HG03565 (cell line): Measurements from ENCODE around the gene GUCA1A.
"Not testable (repeated sequence)": the region's sequence is repeated elsewhere in the genome, so short reads cannot be mapped to it uniquely, and the experiment has no call there.

Source experiments
- ATAC-seq: cut with Tn5 transposase; IDR thresholded peaks from one replicate; pipeline ENCODE4 v1.9.1; 2021; ENCODE audit warnings: mild to moderate bottlenecking, moderate library complexity; ENCODE audit not compliant: unreplicated experiment

The GUCA1A gene

DNA sequence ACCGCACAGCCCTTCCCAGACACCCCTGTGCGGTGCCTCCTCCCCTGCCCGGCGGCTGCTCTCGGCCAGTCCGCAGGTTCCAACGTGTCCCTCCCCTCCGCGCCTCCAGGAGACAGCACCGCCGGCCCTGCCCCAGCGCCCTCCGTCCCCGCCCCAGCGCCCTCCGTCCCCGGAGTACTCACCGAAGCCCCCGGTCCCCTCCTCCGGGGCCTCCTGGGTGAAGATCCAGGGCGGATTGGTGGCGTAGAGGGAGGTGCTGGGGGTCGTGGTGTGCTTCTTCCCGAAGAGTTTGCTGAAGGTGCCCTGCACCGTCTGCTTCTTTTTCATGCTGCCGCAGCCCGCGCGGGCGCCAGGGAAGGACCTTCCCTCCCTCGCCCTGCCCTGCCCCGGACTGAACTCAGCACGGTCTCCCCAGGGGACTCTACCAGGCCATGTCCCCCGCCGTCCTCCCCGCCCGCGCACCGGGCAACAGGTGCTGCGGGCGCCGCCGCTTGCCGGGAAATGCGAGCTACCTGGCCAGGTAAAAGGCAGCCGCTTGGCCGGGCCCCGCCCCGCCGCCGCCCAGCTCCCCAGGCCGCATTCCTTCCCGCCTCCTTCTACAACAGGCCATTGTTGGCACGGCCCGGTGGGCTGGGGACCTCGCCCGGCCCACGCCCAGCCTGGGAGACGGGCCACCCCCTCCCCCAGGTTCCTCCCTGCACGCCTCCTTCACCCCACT, 30.9 kb upstream of the GUCA1A start, which contains the start of gene C6orf132:
C6orf132 (minus strand) TSS at position 503 of the 718 bp plus-strand sequence; CDS start at position 327, 176 bp downstream.
- no peak for ATAC-seq

DNA sequence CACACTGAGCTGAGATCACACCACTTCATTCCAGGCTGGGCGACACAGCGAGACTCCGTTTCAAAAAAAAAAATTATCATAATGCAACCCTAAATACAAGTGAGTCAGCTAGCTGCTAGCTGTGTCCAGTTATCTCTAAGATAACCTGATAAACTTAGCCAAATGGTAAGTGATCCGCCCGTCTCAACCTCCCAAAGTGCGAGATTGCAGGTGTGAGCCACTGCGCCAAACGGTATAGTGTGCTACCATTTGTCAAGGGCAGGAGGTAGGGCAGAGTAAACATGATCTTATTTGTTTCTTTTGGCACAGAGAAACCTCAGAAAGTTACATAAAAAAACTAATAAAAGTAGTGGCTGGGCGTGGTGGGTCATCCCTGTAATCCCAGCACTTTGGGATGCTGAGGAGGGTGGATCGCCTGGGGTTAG, 26.0 kb upstream of the GUCA1A start:
- no peak for ATAC-seq

DNA sequence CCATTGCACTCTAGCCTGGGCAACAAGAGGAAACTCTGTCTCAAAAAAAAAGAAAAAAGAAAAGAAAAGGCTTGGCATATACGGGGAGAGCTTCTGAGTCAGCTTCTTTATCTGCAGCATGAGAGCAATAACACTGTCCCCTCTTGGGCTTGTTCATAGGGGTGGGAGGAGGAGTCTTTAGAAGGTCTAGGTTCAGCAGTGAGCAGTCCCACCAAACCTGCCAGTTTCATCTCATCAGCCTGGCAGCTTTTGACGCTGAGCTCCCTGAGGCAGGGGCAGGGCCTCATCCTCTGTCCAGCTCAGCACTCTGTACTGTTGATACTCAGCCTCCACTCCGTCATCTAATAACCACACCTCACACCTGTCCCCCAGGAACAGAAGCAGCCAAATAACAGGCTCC, 25.1 kb upstream of the GUCA1A start:
- no peak for ATAC-seq

DNA sequence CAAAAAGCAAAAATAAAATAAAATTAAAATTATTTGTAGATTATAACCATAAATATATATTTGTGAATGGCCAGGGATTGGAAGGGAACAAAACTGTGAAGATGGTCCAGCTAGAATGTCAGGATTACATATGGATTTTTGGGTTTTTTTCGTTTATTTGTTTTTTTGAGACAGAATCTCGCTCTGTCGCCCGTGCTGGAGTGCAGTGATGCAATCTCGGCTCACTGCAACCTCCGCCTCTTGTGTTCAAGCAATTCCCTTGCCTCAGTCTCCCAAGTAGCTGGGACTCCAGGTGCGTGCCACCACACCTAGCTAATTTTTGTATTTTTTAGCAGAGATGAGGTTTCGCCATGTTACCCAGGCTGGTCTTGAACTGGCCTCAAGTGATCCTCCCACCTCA, 22.9 kb upstream of the GUCA1A start:
- ATAC-seq, result no peak

DNA sequence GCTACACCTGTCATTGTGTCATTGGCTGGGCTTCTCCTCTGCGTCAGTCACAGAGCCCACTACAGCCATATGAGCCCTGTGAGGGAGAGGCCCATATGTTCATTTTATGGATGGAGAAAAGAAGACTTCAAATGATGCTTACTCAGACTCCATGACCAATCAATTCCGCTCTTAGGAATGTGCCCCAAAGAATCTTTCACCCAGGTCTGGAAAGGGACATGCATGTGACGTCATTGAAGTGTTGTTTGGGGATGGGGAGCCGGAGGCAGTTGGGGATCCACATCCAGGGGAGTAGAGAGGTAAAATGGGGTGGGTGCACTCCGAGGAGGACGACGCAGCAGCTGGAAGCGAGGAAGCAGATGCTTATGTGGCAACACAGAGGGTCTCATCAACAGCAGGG, 21.1 kb upstream of the GUCA1A start:
- ATAC-seq, result no peak

DNA sequence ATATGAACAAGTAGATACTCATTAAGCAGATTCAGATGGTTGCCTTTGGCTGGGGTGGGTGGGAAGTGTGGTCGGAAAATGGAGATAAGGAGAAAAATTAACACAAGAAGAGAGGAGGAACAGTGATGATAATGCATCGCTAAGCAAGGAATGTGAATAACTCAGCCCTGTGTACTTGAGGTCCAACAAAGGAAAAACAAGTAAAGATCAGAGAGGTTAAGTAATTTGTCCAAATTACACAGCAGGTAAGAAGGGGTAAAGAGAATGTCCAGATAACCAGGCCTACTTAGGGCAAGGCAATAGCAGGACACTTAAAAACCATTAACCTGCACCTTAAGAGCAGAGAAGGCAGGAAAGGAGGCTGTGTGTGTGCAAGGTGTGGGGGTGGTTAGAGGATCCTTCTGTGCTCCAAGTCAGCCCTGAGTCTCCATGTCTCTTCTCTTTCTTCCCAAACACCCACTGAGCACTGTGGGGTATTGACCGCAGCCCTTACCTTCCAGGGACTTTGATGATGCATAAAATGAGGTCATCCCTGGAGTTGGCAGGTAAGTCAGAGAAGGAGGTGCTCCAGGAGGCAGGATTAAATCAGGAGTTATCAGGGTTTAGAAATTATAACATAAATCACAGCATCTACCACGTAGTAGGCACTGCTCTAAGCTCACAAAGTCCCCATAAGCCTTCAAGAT, 20.5 kb upstream of the GUCA1A start:
- not testable (repeated sequence) for ATAC-seq

DNA sequence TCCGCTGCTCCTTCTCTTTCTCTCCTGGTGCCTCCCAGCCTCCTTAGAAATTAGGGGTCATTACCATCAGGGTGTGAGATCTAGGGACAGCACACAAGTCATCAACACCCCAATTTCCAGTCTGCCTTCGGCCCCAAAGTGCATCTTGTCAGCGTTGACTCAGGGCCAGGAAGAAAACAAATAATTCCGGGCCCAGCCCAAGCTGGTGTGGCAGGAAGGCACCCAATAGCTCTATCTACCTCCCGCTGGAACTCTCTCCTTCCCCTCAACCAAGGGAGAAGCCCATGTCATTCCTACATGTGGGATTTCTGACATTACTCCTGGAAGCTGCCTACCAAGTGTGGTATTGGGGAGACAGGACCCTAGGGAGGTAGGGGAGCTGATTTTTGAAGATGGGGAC, 19.2 kb upstream of the GUCA1A start:
- ATAC-seq, result no peak

DNA sequence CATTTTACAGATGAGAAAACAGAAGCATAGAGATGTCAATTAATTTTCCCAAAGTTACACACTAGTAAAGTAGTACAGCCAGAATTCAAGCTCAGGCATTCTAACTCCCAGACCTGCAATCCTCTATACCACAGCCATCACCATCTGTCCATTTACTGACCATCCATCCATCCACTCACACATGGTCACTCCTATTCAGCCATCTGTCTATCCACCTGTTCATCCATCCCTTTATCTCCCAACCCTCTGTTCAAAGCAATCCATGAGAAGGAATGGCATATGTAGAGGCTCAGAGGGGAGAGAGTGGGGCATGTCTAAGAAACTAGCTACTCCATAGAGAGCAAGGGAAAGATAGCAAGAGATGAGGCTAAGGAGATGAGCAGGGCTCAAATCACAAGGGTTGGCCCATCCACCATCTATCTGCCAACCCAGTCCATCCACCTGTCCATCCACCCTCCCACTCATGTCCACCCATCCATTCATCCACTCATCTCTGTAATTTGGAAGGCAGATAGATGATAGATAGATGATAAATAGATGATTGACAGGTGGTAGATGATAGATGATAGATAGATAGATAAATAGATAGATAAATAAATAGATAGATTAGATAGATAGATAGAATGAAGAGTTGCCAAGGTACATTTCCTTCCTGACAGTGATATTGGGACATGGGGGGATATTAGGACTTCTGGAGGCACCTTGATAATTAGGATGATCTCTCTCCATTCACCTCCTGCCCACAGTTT, 18.5 kb upstream of the GUCA1A start:
- no peak for ATAC-seq

DNA sequence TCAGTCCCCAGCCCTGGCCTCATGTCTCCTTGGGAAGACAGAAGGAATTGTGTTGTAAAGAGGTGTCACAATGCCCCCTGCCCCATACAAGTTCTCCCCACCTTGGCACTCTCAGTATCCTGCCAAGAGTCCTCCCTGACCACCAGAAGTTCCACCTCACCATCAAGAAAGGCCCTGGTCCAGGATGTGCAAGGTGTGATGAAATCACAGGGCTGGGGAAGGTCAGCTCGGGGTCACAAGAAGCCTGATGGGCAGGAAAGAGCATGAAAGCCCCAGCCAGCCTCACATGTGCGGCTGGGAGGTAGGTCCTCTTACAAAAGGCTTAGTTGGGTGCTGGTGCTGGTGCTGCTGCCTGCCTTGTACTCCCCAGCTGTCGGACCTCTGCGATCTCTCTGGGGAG, 17.9 kb upstream of the GUCA1A start:
- no peak for ATAC-seq

DNA sequence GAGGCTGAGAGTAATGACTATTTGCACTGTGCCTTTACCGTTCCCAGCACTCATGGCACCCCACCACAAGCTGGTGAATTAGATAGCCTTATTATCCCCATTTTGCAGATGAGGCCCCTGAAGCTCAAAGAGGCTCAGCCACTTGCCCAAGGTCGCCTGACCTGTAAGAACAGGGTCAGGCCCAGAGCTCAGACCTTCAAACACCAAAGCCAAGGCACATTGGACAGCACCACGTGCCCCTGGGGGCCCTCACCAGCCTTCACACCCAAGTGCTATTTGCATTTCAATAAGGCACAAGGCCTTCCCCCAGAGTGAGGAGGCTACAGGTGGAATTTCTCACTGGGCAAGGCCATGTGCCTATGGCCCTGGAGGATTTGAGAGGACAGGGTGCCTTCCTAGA, 16.5 kb upstream of the GUCA1A start:
- no peak for ATAC-seq

DNA sequence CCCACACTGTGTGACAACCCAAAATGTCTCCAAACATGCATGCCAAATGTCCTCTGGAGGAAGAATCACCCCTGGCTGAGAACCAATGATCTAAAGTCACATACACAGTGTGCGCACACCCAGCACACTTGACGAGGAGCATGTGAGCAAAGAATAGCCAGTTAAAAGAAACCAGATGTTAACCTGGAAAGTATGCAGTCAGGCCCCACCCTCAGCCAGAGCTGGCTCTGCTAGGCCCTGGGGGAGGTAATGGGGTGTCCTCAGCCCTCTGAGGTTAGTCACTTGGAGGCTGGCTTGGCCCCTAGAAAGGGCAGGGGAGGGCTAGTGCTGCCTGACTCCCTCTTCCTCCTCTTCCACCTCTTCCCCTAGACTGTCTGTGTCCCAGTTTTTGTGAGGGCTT, 15.2 kb upstream of the GUCA1A start:
- ATAC-seq, result no peak

DNA sequence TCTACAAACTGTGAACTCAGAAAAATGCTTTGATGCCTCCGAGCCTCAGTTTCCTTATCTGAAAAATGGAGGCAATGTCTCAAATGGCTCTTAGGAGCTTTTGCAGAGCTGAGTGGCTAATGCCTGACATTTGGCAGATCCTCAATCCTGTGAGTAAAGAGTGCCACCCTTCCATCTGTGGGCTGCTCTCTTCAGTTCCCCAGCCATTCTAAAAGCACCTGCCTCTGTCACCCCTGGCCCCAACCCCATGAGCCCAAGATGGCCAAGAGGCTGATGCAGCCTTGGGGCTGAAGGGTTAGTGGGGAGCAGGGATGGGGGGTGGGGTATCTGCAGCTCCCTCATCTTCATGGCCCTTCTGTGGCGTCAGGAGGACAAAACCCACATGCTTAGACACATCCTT, 14.5 kb upstream of the GUCA1A start:
- no peak for ATAC-seq

DNA sequence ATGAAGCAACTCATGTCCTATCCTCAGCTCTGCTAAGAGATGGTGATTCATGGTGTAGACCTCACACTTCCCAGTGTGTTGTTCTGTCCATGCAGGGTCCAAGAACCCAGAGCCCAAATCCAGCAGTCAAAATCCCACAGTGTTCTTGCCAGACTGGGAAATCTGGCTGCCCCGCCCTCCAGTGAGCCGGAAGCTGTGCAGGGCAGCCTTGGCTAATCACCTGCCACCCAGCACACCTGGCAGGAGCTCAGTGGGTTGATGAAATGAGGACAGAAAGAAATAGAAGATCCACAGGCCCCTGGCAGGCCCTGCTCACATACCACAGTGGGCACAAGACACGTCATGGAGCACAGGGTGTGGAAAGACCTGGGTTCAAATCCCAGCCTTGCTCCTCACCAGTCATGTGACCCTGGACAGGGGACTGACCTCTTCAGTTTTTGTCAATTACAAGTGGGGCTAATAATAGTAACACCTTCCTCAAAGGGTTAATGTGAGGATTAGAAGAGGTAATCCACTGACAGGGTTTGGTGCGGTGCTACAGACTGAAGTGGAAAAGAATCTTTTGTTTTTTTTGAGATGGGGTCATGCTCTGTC, 13.6 kb upstream of the GUCA1A start:
- ATAC-seq, result no peak

DNA sequence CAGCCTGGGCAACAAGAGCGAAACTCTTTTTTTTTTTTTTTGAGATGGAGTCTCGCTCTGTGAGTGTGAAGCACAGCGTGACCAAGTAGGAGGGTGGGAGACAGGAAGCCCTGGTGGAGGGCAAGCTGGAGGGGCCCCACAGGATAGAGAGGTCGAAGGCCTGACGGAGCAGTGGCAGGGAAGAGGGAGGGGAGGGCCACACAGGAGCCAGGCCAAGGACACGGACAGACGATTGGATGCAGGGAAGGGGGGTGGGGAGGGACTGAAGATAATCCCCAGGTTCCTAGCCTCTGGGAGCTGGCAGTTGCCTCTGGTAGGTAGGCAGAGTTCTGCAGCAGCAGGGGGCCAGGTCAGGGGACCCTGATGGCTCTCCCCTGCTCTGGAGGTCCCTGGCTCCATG, 10.8 kb upstream of the GUCA1A start:
- ATAC-seq, result no peak

DNA sequence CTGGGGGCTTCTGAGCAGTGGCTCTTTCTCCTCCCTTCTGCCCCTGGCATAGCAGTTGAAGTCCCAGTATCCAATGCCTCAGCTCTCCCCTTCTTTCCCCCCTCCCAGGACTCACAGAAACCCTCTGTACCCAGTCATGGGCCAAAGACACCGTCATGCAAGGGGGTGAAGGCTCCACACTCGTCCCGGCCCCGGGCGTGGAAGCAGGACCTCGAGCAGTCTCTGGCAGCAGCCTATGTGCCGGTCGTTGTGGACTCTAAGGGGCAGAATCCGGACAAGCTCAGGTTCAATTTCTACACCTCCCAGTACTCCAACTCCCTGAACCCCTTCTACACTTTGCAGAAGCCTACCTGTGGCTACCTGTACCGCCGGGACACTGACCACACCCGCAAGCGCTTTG, 10.4 kb upstream of the GUCA1A start:
- no peak for ATAC-seq

DNA sequence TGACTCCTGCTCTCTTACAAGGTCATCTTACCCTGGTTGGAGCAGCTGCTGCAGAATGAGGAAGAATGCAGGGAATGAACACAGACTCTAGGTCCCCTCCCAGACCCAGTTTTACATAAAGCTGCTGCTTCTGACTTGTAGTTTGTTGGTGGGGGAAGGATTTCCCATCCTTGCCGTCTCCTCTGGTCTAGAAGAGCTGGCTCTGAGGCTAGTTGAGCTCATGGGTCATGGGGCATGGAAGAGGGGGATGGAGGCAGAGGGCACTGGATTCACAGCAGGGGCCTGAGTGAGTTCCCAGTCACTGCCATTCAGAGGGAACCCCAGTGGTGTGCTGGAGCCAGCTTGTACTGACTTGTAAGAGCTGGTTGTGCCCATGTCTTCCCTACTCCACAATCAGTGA, 9.2 kb upstream of the GUCA1A start:
- no peak for ATAC-seq

DNA sequence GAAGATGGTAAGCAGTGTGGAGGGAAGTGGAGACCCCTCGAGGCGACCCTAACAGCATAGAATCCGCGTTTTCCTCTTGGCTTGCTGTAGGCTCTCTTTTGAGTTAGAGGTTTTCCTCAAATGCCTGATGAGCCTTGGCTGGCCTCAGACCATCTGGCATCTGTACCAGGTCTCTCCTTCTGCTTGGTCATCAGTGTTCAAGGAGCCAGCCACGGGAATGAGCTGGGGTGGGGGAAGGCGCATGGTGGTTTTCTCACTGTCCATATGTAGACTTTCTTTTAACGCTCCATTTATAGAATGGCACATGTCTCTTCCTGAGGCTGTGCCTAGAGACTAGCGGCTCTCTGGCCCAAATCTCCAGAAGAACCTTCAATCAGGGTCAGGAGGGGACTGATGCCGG, 8.1 kb upstream of the GUCA1A start:
- no peak for ATAC-seq

DNA sequence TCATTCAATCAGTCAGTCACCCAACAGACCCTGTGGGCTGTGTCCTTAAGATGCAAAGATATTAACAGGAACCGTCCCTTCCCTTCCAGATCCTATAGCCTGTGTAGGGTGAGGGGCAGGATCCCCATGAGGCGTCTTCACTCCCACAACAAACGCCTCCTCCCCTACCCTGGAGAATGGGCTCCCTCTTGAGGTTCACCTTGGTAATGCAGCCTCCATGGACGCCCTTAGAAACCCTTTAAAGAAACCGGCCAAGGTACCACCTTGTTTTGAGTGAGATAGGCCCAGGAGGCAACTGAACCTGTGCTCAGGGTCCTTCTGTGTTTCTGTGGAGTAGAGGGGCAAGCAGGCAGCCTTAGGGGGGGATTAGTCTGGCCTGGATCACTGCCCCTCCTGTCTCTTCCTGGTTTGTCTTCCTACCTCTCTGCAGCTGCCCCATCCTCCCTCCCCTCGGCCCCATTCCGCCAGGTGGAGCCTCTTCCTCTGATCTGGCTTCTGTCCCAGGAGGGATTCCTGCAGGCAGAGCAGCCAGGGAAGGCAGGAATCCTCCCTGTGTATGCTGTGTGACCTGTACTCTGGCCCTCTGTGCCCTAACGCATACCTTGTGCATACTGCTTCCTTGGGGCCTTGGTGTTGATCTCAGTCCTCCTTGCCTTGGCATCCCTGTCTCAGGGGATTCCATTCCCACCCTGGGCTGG, 6.6 kb upstream of the GUCA1A start:
- ATAC-seq, result no peak

DNA sequence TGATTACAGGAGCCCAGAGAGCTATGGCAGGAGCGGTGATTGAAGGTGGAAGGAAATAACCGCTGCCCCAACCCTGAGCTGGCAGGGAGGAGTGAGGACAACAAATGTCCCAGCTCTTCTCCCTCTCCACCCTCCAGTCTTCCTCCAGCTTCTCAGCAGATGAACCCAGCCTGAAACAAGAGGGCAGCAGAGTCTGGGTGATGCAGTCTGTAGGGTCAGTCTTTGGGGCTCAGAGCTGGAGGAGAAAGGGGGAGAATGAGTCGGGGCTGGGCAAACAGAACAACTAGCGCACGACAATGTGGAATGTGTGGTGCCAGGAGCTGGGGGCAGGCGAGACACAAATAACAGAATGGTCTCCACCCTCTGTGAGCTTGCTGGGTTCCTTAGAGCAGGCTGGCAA, 4.5 kb upstream of the GUCA1A start:
- no peak for ATAC-seq

DNA sequence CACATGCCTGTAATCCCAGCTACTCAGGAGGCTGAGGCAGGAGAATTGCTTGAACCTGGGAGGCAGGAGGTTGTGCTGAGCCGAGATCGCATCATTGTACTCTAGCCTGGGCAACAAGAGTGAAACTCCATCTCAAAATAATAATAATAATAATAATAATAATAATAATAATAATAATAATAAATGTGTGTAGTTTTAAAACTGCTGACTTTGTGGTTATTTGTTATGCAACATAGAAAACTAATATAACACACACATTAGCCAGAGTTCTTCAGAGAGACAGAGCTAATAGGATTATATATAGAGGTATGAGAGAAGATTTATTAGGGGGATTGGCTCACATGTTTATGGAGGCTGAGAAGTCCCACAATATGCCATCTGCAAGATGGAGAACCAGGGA, 3.4 kb upstream of the GUCA1A start:
- not testable (repeated sequence) for ATAC-seq
